ENCODE measurements around the gene NUP54.

The NUP54 gene

GRCh38 chr4:76066546-76066945 lies 81.7 kb downstream of the NUP54 start:
- no peak for DNase-seq

Data from inflammatory macrophage treated with lipopolysaccharide for 1 hour (primary cell).